ENCODE results near the gene RASSF4. TPM values are rescaled to one million over a fixed set of nuclear protein-coding genes. Genes with fewer than 3 reads are reported as not detected.

Gene RASSF4
- total and polyA plus RNA-seq, 9 donors, result 4.8 to 21.9 (median 8.1) TPM

DNA sequence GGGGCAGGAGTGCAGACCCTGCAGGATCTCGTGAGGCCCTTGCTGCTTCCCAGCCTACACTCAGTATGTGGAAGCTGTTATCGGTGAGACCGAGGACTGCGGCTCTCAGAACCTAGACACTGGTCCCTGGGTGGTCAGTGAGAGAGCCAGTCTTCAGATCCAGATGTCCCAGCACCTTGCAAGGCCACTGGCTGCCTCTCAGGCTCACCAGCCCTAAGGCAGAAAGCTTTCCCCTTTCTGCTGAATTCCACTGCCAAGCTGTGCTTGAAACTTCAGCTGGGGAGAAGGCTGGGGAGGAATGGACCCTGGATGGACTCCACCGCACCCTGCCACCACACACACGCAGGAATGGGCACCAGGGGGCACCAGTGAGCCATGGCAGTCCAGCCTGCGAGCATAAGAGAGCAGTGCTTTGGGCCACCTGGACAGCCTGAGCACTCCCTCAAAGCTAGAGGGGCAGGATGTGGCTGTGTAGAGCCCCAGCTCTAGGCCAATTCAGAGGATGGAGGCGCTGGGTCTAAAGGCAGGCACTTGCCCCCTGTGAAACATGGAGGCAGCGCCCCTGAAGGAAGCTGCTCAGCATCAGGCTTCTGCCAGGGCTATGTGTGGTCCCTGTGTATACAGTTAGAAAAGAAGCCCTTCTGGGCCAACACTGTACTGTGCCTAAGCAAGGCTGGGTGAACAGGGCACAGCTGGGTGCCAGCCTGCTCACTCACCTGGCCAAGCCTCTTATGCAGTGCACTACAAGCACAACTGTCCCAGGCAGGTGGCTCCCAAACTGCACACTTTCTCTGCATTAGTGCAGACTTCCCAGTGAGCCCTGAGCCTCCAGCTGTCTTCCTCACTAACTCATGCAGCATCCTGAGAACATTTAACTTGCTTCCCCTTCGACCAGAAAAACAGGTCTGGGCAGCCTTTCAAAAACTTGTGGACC, 26.8 kb upstream of the RASSF4 start:
- no peak overlapping the region for H3K4me3 ChIP-seq
- no peaks in the 10 kb centered on the region for H3K9me3 ChIP-seq
- DNase-seq, result peak; percentile 80 to 91 (median 87)
- no peaks in the 10 kb centered on the region for H3K27me3 ChIP-seq
- intact Hi-C loops (cut with DNase I), result loop anchor here in 2 of 4 donors (2.0 to 10.0 kb wide), 3 partner anchors 26 to 72 kb away; partner anchors contain the start of genes RASSF4 (in 1 of the 2) and ZNF22 (in 1 of the 2)
- peak; percentile 18 for TF ChIP-seq POLR2A (IDR thresholded peaks at IDR 0.05)
- TF ChIP-seq, protein P1, sequence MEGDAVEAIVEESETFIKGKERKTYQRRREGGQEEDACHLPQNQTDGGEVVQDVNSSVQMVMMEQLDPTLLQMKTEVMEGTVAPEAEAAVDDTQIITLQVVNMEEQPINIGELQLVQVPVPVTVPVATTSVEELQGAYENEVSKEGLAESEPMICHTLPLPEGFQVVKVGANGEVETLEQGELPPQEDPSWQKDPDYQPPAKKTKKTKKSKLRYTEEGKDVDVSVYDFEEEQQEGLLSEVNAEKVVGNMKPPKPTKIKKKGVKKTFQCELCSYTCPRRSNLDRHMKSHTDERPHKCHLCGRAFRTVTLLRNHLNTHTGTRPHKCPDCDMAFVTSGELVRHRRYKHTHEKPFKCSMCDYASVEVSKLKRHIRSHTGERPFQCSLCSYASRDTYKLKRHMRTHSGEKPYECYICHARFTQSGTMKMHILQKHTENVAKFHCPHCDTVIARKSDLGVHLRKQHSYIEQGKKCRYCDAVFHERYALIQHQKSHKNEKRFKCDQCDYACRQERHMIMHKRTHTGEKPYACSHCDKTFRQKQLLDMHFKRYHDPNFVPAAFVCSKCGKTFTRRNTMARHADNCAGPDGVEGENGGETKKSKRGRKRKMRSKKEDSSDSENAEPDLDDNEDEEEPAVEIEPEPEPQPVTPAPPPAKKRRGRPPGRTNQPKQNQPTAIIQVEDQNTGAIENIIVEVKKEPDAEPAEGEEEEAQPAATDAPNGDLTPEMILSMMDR (IDR thresholded peaks at IDR 0.05), result peak; percentile 68 to 85 (median 76)
- TF ChIP-seq EP300 (IDR thresholded peaks at IDR 0.05), result no peak
- H3K4me1 ChIP-seq (ENCODE audit: insufficient read depth), result no peaks in the 10 kb centered on the region
- no peak overlapping the region for H3K27ac ChIP-seq
- WGBS, 3 donors, result 48 to 63% (median 55%) methylated on average over 10 of the region's 10 CpGs
- no peaks in the 10 kb centered on the region for H3K36me3 ChIP-seq

DNA sequence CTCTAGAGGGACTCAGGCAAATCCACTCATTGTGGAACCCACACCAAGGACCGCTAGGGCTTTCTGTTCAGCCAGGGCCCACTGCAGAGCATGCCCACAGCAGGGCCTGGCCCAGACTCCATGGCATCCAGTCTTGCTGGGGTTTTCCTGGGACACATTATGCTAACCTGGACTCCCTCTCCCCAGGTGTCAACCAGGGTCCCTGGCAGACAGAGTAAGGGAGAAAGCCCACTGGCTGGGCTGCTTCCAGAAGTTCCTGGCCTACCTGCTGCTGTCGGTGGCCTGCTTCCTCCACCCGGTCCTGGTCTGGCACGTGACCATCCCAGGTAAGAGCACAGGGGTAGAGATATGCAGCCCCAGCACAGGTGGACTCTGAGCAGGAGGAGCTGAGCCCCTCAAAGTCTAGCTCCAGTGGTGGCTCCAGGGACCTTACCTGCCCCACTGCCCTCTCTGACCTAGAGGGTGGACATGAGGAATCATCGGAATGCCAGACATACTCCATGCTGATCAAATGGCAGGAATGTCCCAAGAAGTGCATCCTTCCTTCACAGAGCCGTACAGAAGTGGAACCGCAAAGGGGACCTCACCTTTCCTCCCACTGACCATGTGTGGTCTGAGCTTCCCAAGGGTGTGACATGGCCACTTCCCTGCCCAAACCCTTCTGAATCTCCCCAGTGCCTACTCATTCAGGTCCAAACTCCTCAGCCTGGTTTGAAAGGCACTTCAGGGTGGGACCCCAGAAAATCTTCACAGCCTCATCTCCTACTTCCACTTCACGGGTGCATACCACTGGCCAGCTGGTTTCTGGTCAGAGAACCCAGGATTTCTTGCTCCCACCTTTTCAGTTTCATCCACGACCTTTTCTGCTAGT, 25.9 kb upstream of the RASSF4 start:
- no peak for TF ChIP-seq EP300 (IDR thresholded peaks at IDR 0.05)
- TF ChIP-seq, protein P1 (IDR thresholded peaks at IDR 0.05), result no peak
- no peak for TF ChIP-seq POLR2A (IDR thresholded peaks at IDR 0.05)
- Histone ChIP-seq H3K36me3 (no peaks in the 10 kb centered on the region), H3K4me3 (no peak overlapping the region), H3K4me1 (ENCODE audit: insufficient read depth) (no peaks in the 10 kb centered on the region), H3K27ac (no peak overlapping the region), H3K9me3 (no peaks in the 10 kb centered on the region), H3K27me3 (no peaks in the 10 kb centered on the region)
- intact Hi-C loops (cut with DNase I), result loop anchor here in 2 of 4 donors (1.0 to 10.0 kb wide), 4 partner anchors 25 to 71 kb away; partner anchors contain the start of genes RASSF4 (in 1 of the 2) and ZNF22 (in 1 of the 2)
- no peak for DNase-seq
- 83 to 91% (median 89%) methylated on average over 9 of the region's 9 CpGs for WGBS, 3 donors

DNA sequence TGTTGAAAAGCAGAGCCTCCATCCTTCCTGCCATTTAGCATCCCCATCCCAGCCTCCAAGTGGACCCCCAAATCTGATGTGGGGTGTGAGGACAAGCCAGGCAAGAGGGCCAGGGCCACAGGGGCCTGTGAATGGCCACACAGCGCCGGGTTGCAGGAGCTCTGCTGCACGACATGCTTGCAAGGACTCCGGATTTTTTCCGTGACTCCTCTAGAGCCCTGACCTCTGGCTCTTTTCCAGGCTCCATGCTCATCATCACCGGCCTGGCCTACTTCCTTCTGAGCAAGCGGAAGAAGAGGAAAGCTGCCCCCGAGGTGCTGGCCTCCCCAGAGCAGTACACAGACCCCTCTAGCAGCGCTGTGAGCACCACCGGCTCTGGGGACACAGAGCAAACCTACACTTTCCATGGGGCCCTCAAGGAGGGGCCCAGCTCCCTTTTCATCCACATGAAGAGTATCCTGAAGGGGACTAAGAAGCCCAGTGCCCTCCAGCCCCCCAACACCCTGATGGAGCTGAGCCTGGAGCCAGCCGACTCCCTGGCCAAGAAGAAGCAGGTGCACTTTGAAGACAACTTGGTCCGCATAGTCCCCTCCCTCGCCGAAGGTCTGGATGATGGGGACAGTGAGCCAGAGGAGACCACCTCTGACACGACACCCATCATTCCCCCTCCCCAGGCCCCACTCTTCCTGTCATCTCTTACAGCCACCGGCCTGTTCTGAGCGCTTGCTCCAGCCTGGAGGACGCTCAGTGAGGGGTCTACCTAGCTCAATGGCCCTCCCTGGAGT, 25.0 kb upstream of the RASSF4 start:
- 79 to 87% (median 83%) methylated on average over 18 of the region's 18 CpGs for WGBS, 3 donors
- Histone ChIP-seq H3K27ac (no peak overlapping the region), H3K36me3 (no peaks in the 10 kb centered on the region), H3K4me3 (no peak overlapping the region), H3K27me3 (no peaks in the 10 kb centered on the region), H3K4me1 (ENCODE audit: insufficient read depth) (no peaks in the 10 kb centered on the region), H3K9me3 (no peaks in the 10 kb centered on the region)
- TF ChIP-seq EP300 (IDR thresholded peaks at IDR 0.05), result no peak
- TF ChIP-seq, protein P1 (IDR thresholded peaks at IDR 0.05), result no peak
- no peak for TF ChIP-seq POLR2A (IDR thresholded peaks at IDR 0.05)
- intact Hi-C loops (cut with DNase I), result loop anchor here in 1 of 4 donors (1.0 to 10.0 kb wide), 2 partner anchors 40 to 70 kb away; partner anchors contain the start of gene ZNF22
- DNase-seq, result no peak

Measured in ovary (tissue), 9 donors.